ENCODE data around the gene TRAF7.
"Not testable (repeated sequence)": the region's sequence is repeated elsewhere in the genome, so short reads cannot be mapped to it uniquely, and the experiment has no call there.

Gene TRAF7

DNA sequence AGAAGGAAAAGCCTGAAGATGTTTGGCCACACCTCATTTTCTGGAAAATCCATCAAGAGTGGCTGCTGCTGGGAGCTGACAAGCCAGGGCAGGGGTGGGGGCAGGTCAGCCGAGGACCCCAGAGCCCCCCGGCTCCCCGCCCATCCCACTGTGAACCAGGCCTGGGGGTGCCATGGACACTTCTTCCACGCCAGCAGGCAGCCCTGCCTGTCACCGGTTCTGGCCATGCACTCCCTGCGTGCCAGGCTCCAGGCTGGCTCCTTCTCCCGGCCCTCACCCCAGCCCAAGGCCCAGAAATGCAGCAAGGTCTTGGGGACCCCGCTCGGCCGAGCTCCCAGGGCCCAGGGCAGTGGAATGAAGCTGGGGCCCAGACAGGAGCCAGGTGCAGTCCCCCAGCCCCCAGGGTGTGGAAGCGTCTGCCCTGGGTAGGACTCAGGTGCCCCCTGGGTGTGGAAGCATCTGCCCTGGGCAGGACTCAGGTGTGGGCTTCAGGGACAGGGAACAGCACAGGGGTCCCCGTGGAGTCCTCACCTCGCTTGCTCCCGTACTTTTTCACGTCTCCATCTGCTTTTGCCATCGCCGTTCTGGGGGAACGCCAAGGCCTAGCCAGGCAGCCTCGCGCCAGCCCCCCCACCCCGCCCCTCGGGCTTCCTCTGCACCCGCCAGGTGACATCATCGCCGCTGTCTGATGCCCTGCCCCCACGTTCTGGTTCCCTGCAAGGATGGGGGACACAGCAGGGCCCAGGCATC lies 32.5 kb upstream of the TRAF7 start:
- not testable (repeated sequence) for DNase-seq

DNA sequence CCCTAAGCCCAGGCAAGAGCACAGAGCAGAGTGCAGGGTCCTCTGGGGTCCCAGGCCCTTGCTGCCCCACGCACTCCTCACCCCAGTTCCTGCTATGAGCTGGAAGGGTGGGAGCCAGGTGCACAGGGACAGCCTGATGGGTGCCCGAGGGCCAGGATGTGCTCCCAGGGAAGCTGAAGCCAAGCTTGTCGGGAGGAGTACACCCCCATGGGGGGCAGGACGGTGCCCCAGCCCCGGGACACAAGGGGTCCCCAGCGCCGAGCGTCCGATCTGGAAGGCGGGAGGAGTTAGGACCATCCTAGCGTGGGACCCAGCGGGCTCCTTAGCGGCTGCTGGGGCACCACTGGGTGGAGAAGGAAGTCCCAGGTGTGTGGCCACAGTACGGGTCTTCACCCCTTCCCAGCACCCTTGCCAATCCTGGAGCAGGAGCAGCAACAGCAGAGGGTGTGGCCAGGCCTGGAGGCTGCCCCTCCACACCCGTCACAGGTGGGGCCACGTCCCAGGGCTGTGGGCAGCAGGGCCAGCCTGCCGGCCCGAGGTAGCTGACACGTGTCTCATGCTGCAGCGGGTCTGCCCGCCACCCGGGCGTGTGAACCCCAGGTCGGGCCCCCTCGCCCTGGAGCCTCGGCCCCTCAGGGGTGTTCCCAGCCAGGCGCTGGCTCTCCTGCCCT lies 31.7 kb upstream of the TRAF7 start:
- DNase-seq, result not testable (repeated sequence)

DNA sequence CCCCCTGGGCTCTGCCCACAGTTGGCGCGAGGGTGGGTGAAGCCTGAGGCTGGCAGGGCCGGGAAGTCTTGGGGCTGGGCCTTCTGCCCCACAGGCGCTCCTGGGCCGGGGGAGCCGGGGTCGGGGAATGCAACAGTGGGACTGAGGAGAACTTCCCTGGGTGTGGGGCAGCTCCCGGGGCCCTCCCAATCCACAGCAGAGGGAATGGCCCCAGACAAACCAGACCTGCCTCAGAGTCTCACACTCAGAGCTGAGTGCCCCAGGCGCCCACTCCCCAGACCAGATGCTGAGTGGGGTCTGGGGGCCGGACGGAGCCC lies 31.2 kb upstream of the TRAF7 start:
- not testable (repeated sequence) for DNase-seq

DNA sequence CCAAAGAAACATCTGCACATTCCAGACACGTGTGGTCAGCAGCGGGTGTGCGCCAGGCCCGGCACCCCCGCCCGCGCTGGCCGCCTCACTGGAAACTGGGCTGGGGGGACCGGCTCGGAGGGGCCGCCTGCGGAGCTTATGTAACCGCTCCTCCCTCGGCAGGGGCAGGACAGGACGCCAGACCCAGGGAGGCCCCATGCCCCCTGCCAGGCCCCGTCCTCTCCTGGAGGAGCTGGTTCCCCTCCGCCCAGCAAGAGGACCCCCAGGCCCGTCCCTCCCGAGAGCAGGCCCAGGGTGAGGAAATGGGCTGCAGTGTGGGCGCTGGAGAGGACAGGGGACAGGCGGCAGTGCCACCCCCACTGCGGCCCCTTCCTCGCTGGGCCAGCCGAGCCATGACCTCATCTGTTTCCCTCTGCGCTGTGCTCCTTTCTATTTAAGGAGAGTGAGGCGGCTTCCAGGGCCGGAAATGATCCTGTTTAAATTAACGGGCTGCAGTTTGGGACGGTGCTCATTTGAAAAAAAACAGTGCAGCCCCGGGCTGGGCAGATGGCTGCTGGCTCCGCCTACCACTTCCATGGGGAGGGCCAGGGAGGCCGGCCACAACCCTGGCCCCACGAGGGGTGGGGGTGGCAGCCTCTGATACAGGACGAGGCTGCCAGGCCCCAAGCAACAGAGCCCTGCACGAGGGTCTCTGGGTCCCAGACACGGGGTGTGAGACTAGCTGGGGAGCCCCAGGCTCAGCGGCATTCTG lies 30.7 kb upstream of the TRAF7 start:
- DNase-seq, result not testable (repeated sequence)

GRCh38 chr16:2125609-2126008 lies 30.0 kb upstream of the TRAF7 start:
- not testable (repeated sequence) for DNase-seq

DNA sequence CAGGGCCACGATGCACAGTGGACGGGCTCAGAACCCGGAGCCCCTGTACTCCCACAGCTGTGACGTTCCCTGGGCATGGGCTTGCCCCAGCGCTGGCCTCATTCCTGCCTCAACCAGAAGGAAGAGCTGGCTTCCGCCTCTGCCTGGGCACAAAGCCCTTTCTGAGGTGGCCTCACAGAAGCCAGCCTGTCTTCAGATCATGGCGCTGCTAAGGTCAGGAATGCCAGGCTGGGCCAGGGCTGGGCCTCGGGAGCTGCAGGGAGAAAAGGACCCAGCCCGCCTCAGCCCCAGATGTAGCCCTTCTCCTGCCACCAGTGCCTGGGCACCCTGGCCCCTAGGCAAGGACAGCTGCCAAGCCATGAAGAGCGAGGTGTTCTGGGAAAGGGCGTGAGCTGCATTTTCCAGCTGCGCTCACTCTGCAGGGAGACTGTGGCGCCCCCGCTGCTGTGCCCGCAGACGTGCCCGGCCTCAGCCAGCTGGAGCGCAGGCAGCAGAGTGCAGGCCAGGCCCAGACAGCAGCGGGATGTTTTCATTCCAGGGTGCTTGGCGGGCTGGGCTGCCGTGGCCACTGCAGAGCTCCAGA lies 29.3 kb upstream of the TRAF7 start:
- DNase-seq, result not testable (repeated sequence)

- DNase-seq, result not testable (repeated sequence)
These were observed 28.5 kb upstream of the TRAF7 start for GRCh38 chr16:2126928-2127556.

DNA sequence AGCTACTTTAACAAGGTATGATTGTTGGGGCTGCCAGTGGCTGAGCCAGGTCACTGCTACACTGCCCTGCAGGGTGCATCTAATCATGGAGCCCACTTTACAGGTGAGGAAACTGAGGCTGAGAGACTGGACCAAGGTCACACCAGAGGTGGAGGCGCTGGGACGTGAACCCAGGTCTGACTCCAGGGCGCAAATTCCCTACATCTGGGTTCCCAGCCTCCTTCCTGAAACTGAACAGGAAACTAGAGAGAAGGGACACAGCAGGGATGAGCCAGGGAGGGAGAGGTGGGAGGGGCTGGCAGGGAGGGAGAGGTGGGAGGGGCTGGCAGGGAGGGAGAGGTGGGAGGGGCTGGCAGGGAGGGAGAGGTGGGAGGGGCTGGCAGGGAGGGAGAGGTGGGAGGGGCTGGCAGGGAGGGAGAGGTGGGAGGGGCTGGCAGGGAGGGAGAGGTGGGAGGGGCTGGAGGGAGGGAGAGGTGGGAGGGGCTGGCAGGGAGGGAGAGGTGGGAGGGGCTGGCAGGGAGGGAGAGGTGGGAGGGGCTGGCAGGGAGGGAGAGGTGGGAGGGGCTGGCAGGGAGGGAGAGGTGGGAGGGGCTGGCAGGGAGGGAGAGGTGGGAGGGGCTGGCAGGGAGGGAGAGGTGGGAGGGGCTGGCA lies 27.8 kb upstream of the TRAF7 start:
- DNase-seq, result not testable (repeated sequence)

DNA sequence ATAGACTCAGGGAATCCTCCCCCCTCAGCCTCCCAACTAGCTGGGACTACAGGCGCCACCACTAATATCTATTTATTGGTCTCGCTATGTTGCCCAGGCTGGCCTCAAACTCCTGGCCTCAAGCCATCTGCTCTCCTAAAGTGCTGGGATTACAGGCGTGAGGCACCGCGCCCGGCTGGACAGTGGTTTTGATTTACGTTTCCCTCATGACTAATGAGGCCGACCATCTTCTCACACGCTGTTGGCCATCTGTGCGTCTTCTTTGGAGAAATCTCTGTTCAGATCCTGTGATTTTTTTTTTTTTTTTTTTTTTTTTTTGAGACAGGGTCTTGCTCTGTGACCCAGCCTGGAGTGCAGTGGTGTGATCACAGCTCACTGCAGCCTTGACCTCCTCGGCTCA lies 26.3 kb upstream of the TRAF7 start:
- not testable (repeated sequence) for DNase-seq

- DNase-seq, result not testable (repeated sequence)
These were observed 25.6 kb upstream of the TRAF7 start for GRCh38 chr16:2129890-2130447.

- DNase-seq, result not testable (repeated sequence)
These were observed 21.8 kb upstream of the TRAF7 start for GRCh38 chr16:2133797-2134196.

- DNase-seq, result not testable (repeated sequence)
These were observed 20.5 kb upstream of the TRAF7 start for GRCh38 chr16:2135071-2135470.

DNA sequence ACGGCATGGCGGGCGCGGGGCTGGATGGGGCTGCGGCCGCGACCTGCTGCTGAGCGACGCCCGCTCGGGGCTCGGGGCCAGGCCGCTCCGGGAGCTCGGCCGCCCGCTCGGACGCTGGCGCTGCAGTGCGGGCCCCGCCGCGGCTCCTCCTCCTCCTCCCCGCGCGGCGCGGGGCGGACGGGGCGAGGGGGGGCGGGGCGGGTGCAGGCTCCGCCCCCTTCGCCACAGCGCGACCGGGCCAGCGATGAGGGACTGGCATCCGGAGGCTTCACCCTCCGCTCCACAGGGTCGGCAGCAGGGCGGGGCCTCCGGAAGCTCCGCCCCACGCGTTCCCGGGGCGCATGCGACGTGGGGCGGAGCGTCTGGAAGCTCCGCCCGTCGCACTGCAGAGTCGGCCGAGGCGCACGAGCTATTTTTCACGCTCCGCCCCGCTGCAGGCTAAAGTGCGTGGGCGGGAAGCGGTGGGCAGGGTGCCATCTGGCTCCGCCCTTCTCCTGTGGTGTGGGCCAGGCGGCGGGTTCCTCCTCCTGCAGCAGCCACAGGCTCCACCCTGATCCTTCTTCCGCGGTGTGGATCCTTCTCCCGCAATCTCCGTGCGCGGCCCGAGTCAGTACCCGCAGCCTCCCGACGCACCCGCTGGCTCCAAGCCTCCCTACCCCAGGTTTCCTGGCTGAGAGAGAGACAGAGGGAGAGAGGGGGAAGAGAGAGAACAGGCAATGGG lies 19.7 kb upstream of the TRAF7 start, which contains the start of gene PKD1:
Gene PKD1, minus strand, starts transcription at position 129 of the 721 bp plus-strand sequence. CDS start 209 bp downstream, outside the sequence.
- DNase-seq, result peak; percentile 39

DNA sequence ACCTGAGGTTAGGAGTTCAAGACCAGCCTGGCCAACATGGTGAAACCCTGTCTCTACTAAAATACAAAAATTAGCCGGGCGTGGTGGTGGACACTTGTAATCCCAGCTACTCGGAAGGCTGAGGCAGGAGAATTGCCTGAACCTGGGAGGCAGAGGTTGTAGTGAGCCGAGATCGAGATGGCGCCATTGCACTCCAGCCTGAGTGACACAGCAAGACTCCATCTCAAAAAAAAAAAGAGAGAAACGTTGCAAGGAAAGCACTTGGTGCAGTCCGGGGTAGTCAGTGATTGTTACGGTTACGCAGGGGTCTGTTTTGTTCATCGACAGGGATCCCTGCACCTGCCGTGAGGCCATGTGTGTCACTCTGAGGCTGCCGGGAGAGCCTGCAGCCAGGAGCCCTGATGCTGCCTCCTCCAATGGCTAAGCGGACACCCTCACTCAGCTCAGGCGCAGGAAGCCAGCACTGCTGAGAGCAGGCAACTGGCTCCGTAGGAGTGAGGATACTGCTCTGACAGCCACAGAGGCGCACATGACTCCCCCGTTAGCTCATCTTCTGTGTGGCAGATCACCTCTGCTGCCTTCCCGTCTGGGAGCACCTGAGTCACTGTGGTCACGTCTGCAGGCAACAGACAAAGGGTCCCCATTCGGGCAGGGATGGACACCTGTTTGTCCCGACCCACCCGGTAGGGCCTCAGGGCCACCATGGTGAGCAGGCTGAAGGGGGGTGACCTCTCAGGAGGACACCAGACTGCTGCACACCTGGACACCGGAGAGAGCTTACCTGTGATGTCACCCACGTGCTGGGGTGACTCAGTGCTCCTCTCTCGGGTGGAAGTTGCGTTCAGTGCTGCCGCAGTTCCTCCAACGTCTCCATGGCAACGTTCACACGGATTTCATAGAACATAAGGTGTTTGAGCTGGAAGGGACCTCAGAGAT lies 12.4 kb upstream of the TRAF7 start:
- no peak for DNase-seq

DNA sequence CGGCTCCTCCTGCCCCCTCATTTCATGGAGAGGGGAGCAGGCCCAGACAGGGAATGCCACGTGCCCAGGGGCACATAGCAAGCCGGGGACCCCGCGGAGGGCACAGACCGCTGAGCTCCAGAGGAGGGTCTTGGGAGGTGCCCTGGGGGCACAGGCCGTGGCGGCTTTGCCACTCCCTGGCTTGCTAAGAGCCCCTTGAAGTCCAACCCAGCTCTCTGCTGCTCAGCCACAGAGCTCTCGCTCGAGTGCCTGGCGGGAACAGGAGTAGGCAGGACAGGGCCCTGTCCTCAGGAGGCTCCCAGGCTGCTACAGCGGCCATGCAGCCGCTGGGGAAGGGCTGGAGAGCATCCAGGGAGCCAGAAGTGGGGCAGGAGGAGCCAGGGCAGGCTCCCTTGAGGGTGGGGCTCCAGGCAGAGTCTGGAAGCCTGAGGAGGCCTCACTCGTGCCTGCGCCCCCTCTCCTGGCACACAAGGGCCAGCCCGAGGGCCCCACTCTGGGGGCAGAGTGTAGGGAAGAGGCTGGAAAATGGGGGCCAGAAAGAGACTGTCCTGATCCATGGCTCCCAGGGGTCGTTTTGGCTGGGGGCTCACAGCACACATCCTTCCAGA lies 11.6 kb upstream of the TRAF7 start:
- no peak for DNase-seq

GRCh38 chr16:2145843-2146242 lies 9.7 kb upstream of the TRAF7 start:
- DNase-seq, result no peak

GRCh38 chr16:2147378-2147777 lies 8.2 kb upstream of the TRAF7 start:
- DNase-seq, result no peak

GRCh38 chr16:2147981-2148671 lies 7.5 kb upstream of the TRAF7 start, which contains the start of gene RAB26:
Gene RAB26, plus strand, starts transcription at chr16:2148625. Its CDS starts 159 bp downstream, at chr16:2148784.
- DNase-seq, result peak; percentile 72
